ENCODE results near the gene OSBPL2.

The OSBPL2 gene

GRCh38 chr20:62315773-62316172, 77.5 kb downstream of the OSBPL2 start:
- no peak for DNase-seq

- DNase-seq: no peak
Observed at GRCh38 chr20:62316331-62317166, 78.2 kb downstream of the OSBPL2 start.

- DNase-seq: no peak
Observed at GRCh38 chr20:62317167-62317655, 78.9 kb downstream of the OSBPL2 start.

- DNase-seq: no peak
Observed at GRCh38 chr20:62318400-62319345, 80.4 kb downstream of the OSBPL2 start.

GRCh38 chr20:62319346-62319909, 81.1 kb downstream of the OSBPL2 start:
- no peak for DNase-seq

- DNase-seq: no peak
Observed at GRCh38 chr20:62320581-62321354, 82.4 kb downstream of the OSBPL2 start.

GRCh38 chr20:62321521-62321948, 83.2 kb downstream of the OSBPL2 start:
- no peak for DNase-seq

- no peak for DNase-seq
Observed at GRCh38 chr20:62321975-62322374, 83.7 kb downstream of the OSBPL2 start.

- no peak for DNase-seq
Observed at GRCh38 chr20:62322492-62323041, 84.2 kb downstream of the OSBPL2 start.

GRCh38 chr20:62323146-62323979, 85.0 kb downstream of the OSBPL2 start:
- no peak for DNase-seq

- no peak for DNase-seq
Observed at GRCh38 chr20:62323980-62324906, 85.9 kb downstream of the OSBPL2 start.

- no peak for DNase-seq
Observed at GRCh38 chr20:62325172-62325905, 87.0 kb downstream of the OSBPL2 start.

- DNase-seq: no peak
Observed at GRCh38 chr20:62326559-62326958, 88.2 kb downstream of the OSBPL2 start.

- DNase-seq: no peak
Observed at GRCh38 chr20:62326959-62327725, 88.8 kb downstream of the OSBPL2 start.

- DNase-seq: no peak
Observed at GRCh38 chr20:62327726-62328495, 89.6 kb downstream of the OSBPL2 start.

- no peak for DNase-seq
Observed at GRCh38 chr20:62328684-62329388, 90.5 kb downstream of the OSBPL2 start.
